ENCODE data around the gene BATF.
"Not testable (repeated sequence)": the region's sequence is repeated elsewhere in the genome, so short reads cannot be mapped to it uniquely, and the experiment has no call there.

Gene BATF, protein sequence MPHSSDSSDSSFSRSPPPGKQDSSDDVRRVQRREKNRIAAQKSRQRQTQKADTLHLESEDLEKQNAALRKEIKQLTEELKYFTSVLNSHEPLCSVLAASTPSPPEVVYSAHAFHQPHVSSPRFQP

DNA sequence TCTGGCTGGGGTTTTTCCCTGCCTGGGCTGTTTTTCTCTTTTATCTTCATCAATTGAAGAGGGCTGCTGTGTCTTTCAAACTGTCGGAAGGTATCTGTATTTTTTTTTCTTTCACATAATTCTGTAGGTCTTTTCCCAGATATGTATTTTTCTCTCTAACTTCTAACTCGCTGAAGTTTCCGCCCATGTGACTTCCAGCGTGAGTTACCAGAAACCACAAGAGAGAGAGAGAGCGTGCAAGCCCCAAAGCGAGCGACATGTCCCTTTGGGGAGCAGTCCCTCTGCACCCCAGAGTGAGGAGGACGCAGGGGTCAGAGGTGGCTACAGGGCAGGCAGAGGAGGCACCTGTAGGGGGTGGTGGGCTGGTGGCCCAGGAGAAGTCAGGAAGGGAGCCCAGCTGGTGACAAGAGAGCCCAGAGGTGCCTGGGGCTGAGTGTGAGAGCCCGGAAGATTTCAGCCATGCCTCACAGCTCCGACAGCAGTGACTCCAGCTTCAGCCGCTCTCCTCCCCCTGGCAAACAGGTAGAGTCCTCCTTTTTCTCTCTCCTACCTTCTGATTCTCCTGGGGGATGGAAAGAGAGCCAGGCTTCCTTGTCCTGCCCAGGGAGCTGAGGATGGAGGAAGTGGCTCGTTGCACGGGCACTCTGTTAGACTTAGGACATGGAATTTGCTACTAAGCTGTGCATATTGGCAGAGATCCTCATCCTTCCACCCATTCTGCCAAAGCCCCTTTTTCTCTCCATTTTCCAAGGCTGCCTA is at the start of gene BATF:
BATF (plus strand) TSS at position 246 of the 759 bp plus-strand sequence; CDS start at position 460, 214 bp downstream.
- peak; percentile 68 for DNase-seq (ENCODE audit: low read depth)

DNA sequence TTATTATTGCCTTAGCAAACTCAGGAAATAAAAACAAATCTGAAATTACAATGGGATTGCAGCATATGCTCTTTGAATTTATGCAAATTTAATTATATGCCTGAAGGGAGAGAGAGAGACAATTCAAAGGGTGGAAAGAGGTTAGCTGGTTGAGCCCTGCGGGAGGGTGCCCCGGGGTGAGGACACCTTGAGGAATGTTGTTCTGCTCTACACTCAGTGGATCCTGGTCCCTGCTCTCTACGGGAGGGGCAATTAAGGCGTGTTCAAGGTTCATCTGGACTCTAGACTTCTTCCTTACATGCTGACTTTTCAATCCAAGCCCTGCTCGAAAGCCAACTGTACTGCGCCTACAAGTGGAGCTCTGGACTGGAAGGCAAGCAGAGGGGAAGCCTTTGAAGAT is 48.1 kb upstream of the BATF start:
- not testable (repeated sequence) for DNase-seq (ENCODE audit: low read depth)

DNA sequence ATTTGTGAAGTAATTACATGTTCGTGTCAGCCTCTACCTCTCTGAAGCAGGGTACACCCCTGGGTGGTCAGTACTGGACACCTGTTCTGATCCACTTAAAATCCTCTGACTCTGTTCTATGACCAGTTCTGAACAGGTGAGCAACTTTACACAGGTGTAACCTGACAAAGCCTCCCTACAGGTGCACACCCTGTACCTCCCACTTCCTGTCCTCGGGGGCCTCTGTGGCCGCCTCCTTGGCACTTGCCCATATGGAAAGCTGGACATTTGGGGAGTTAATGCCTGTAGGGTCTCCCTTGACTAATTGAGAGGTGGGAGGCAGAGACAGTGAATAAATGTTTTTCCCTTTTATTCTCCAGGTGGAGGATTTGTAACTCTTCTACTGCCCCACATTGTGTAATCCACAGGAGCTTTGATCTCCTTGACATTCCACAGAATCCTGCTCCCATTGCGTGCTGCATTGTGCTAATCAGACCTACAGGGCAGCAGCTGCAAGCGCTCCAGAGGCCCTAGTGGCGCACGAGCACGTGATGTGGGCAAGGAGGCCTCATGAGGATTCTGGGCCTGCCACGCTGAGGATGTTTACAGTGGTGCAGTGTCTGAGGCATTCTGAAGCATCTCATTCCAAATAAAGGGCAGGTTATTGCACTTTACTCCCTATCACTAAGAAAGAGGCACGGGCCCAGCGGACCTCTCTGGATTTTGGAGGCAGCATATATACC is 45.8 kb upstream of the BATF start:
- no peak for DNase-seq (ENCODE audit: low read depth)

DNA sequence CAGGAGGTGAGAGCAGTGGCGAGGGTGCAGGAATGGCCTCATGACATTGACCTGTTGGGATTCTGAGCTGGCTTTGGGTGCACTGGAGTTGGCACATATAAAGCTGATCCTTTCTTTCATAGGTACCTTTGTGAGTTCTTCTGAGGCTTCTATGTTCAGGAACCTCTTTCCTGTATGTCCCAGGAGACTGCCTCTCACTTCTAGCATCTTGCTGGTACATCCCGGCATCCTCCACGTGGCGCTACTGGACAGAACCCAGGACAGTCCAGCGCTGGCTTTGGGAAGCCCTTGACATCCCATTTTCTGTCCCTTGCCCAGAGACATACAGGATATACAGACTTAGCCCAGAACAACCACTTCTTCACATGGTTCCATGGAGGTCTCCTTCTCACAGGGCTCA is 44.4 kb upstream of the BATF start:
- DNase-seq (ENCODE audit: low read depth): no peak

DNA sequence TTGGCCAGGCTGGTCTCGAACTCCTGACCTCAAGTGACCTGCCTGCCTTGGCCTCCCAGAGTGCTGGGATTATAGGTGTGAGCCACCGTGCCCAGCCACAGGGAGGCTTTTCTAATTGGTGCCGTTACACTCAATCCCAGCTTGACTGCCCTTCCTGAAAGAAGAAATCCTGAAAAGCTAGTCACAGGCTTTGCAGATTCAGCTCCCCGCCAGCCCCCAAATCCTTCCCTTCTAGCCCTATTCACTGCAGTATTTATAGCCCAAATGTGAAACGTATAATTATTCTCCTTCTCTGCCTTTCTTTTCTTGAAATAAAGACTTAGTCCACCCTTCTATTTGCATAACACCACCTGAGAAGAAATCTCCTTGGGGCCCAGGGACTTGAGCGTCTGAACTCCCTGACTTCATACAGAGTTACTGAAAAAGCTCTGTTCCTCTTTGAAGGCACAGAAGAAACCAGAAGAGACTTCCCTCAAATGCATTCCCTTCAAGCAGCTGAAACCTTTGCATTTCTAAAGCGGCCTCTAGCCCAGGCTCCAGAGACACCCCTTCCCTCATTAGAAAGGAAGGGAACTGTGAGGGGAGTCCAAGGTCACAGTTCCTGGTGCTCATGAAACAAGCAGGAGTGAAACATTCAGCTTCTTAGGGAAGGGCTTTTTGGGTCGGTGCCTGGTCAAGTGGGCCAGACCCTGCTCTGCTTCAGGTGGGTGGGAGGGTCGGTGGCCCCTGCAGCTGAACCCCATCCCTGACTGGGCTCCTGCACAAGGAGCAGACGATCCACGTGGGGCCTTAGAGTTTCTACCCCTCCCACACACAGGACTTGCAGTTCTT is 42.3 kb upstream of the BATF start:
- no peak for DNase-seq (ENCODE audit: low read depth)

DNA sequence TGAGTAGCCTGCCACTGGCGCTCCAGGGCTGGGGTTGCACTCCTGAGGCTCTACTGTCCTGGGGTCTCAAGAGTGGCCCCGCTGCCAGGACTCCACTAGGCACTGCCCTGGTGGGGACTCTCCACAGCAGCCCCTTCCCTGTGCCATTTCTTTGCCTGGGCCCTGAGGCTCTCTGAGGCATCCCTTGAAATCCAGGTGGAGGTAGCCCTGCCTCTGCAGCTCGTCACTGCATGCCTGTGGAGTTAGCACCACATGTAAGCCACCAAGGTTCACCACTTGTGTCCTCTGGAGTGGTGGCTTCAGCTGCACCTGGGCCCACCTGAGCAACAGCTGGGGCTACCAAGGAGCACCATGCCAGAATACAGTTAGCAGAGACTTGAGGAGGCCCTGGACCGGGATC is 39.9 kb upstream of the BATF start:
- no peak for DNase-seq (ENCODE audit: low read depth)

DNA sequence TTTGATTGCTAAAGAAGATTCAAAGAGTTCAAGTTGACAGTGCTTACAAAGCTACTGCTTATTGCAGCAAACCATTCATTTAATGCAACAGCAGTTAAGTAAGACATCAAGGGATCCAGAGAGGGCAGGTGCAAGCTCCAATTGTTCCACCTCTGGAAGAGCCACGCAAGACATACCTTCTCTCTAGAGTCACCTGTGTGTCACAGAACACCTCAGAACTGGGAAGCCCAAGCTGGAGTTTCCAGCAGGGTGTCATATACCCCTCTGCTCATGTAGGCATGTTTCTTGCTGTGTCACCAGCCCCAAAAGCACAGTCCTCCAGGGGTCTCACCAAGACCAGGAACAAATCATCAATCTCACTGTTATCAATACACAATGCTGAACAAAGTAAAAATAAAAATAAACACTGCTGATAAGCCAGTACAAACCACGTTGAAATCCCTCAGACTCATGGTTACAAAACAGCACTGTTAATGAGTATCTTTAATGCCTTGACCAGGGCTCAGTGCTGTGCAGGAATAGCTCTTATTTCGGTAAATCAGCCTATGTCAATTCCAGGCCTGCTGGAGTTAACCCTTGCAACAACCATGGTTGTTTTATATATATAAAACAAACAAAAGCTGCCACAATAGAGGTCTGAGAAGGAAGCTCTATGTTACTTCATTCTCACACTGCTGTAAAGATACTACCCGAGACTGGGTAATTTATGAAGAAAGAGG is 37.4 kb upstream of the BATF start:
- no peak for DNase-seq (ENCODE audit: low read depth)

DNA sequence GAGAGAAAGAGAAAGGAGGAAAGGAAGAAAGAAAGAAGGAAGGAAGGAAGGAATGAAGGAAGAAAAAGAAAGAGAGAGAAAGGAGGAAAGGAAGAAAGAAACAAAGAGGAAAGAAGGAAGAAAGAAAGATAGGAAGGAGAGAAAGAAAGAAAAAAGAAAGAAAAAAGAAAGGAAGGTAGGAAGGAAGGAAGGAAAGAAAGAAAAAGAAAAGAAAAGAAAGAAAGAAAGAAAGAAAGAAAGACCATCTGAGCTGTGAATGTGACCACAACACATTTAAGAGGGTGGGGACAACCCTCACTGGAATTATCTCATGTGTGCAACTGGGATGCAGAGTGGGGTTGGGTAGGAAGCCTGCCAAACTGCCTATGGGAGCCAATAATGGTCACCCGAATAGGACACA is 36.0 kb upstream of the BATF start:
- no peak for DNase-seq (ENCODE audit: low read depth)

DNA sequence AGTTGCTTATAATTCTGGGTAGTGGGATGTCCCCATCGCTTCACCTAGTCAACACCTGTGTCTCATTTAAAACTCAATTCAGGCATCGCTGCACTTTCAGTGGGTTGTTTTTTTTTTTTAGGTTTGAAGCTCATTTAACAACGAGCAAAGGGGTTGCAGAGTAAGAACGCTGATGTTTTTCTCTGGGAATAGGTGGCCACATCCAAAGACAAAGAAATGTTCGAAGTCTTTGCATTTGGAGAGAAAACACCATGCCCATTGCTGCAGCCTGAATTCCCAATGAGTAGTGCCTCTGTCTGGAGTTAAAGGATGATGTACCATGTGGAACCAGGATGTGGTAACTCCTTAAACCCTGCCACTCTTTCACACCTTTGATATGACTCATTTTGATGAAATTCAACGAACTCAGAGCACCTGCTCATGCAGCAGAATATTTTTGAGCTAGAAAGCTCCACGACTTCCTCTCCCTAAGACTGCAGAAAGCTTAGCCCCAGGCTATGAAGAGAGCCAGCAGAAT is 35.1 kb upstream of the BATF start:
- DNase-seq (ENCODE audit: low read depth): no peak

DNA sequence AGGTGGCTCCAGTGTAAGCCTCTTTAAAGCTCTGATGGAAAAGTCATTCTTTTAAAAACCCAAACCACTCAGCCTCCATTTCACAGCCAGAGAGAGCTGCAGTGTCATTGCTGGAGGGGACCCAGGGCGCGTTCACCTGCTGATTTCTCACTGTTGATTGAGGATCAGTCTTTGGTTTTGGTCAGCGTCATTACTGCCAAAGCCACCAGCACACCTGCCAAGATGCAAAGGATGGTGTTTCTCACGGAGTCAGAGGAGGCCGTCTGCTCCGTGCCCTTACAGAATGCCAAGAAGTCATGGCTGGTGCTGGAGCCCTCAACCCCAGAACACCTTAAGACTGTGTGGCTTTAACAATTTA is 32.8 kb upstream of the BATF start:
- no peak for DNase-seq (ENCODE audit: low read depth)

DNA sequence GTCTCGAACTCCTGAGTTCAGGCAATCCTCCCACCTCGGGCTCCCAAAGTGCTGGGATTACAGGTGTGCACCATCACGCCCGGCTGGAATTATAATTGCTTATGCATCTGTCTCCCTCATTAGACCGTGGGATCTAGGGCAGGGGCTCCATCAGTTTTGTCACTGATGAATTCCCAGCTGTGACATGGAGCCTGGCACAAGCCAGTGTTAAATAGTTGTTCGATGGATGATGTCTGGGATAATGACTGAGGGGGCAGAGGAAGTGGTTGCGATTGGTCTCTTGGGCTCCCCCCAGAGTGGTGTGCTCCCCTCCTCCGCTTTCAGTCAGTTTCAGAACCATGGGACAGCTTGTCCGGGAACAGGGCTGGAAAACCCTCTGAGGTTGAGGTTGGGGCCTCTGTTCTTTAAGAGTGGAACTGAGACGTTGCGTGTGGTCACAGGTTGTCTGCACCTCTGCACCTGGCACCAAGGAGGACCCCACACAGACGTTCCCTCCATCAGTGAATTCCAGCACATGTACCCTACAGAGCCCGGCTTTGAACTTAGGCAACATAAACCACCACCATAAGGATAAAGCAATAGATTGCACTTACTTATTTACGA is 30.8 kb upstream of the BATF start:
- DNase-seq (ENCODE audit: low read depth): no peak

DNA sequence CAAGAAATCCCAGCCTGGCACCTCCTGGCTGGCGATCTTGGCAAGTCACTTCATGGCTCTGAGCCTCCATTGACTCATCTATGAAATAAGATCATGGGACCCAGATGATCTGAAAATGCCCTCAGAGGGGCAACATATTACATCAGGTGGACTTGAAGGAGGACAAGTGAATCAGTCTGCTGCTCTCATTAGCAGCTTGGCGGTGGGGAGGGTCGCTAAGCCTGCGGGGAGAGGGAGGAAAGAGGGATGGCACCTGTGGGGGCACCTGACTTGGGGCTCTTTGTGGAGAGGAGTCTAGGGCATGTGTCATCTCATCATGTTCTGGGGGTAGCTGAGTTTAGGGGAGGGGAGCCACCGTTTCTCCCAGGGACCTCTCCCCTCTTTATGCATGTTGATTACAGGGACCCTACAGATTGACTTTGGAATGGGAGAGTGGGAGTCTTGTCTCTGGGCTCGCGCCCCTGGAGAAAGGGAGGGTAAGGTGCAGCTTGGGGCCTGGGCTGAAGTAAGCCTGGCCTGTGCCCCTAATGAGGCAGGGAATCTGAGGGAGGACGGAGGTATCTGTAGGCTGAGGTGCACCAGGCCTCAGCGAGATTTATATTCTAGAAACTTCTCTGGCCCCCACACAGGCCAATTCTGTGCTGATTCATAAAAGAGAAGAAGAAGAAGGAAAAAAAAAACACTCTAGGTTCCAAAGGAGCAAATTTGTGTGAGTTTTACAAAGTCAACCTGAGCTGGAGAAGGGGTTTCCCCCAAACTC is 29.3 kb upstream of the BATF start:
- DNase-seq (ENCODE audit: low read depth): no peak

DNA sequence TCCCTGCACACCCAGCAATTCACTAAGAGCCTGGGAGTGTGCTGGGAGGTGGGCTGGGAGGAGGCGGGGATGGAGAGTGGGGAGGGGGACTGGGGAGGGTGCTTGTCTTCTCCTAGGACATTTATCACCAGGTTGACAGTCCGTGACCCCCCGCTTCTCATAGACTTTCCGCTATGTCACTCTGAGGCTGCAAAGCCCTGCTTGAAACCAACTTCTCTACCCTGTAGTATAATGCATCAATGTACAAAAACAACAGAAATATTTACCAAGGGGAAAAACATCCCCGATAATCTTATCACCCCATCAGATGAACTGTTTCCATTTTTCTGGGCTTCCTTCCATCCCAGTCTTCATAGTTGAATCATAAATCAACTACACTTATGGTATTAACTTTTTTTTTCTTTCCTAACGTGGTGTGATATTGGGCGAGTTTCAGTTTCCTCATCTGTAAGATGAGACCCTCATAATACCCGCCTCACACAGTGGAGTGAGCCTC is 28.6 kb upstream of the BATF start:
- DNase-seq (ENCODE audit: low read depth): no peak

DNA sequence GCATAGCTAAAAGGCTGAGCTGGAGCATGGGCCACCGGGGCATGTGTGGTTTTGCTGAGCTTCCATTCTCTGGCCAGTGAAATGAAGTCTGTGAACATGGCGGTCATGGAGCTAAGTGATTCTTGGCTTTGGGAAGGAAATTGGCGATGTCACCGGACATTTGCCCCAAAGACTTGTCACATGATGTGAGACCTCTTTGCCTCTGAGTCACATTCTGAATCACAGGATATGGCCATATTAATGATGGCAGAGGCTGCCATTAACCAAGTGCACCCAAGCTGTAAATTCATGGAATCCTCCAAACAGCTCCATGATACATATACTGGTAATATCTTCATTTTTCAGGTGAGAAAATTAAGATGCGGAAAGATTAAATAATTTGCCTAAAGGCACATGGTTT is 27.4 kb upstream of the BATF start:
- no peak for DNase-seq (ENCODE audit: low read depth)

DNA sequence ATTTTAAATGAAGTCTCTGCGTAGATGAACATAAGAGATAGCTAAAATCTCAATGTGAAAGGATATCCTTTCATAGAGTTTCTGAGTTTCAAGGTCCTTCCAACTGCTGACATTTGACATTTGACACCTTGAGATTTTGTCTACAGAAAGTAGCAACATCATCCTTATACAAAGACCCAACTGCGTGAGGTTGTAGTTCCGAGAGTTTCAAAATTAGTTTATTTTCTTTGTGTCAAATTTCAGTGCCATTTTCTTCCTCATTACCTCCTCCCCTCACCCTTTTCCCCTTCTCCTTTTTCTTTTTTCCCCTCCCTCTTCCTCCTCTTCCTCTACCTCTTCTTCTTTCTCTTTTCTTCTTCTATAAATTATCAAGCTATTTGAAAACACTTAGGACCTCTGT is 26.9 kb upstream of the BATF start:
- no peak for DNase-seq (ENCODE audit: low read depth)

DNA sequence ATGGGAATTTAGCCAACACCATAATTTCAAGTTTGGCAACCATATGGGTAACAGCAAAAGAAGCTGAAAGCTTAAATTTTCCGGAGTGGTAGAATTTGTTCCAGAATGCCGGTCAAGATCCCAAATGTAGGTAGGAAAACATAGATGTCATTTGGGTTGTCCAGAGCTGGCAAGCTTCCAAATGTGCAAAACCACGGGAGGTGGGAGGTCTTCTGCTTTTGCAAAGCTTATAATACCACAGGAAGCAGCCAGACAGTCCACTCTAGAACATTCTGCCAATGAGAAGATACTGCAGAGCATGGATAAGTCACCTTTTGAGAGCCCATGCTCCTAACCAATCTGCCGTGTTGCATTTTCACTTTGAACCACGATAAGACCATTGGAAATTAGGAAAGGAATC is 26.4 kb upstream of the BATF start:
- DNase-seq (ENCODE audit: low read depth): no peak

DNA sequence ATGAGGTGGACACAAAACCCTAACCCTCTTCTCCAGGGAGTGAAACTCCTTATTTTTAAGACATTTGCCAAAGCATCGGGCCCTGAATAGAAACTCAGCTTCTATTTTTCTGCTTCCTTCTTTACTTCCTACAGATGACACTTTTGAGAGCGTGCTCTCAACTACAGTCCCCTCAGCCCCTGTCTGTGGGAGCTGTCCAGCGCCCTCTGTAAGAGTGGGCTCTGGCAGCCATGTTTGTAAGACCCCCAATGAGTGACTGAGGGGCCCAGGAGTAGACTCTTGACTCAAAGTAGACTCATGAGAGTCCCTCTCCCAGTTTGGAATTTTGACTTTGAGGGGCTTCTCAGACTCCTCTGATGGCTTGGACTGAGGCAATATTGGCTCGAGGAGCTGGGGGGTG is 25.5 kb upstream of the BATF start:
- DNase-seq (ENCODE audit: low read depth): no peak

DNA sequence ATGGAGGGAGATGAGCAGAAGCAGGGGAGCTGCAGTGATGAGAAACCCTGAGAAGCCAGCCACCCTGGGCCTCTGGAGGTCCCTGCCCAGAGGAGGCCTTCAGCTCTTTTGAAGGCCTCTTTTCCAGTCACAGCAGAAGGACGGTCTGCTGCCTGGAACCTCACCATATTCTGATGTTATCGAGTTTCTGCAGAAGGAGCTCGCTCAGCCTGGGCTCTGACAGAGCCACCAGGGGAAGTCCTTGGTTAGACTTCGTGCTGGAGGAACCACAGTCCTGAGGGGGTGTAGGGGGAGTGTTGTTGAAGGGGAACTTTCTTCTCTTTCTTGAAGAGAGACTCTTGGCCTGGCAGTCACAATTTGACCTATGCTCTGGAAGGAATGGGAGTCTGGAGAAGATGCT is 25.1 kb upstream of the BATF start:
- DNase-seq (ENCODE audit: low read depth): no peak

DNA sequence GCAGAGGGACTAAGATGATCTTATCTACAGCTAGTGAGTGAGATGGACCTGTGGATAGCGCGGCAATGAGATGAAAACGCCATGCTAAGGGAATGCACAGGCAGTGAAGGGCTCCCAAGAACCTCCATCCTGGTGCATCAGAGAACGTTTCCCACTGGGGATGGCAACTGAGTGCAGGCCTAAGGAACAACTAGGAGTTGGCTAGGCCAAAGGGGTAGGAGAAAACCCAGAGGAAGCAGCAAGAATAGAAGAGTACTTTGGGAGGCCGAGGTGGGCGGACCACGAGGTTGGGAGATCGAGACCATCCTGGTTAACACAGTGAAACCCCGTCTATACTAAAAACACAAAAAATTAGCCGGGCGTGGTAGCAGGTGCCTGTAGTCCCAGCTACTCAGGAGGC is 24.6 kb upstream of the BATF start:
- no peak for DNase-seq (ENCODE audit: low read depth)

DNA sequence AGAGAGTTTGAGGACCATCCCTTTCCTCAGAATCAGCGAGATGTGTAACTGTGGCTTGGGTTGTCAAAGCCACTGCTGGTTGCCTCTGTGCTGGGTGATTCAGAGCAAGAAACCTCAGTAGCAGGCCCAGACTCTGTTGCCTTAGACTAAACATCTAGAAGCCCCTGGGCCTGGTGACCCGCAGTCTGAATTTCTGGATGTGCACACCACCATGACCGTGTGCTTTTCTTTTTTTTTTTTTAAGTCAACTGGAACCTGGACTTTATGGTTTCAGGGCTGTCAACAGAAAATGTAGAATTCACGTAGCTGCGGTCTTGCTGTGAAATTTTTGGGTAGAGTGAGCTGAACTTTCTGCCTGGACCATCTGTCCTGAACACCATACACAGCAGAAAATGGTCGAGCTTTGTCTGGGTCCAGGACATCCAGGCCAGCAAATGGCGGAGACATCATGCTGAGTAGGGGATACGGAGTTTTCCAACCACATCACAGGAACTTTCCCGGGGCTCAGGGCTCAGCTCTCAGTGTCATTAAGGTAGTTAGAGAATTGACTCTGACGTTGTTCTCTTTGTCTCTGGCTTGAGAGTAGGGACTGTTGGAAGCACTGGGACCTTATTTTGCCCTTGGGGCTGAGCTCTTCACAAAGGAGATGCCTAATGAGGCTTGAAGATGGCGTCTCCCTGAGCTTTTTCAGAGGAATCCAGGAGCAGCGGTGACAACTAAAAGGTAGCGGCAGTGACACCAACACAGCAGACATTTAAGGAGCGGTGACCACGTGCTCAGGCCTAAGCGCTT is 23.0 kb upstream of the BATF start:
- DNase-seq (ENCODE audit: low read depth): no peak
